Caco-2 (cell line): ENCODE measurements around the gene TAPBP. TPM values are rescaled to one million over a fixed set of nuclear protein-coding genes. Genes with fewer than 3 reads are reported as not detected.
"Not testable (repeated sequence)": the region's sequence is repeated elsewhere in the genome, so short reads cannot be mapped to it uniquely, and the experiment has no call there.

Source experiments
- BruUV-seq: library from RNA; stranded (reverse); fragments of 400-500 nt; replicated peaks from 2 replicates; lab custom pipeline; 2021; lab: Mats Ljungman, UMichigan
- CTCF ChIA-PET: fragments of 300-600 bp; sonication (Branson Sonifier 250); formaldehyde crosslinking; loops from one replicate; lab custom pipeline; 2022; ENCODE audit warnings: antibody characterized with exemption; lab: Charles Lee
- POLR2A ChIA-PET: fragments of 300-600 bp; sonication (Branson Sonifier 250); formaldehyde crosslinking; loops from one replicate; lab custom pipeline; 2022; ENCODE audit warnings: antibody characterized with exemption; lab: Charles Lee
- DNase-seq, 2 experiments: peaks; one replicate each; pipeline versions ENCODE4 v3.0.0 to v3.0.0-alpha.2; 2020 to 2022
- H3K27me3 ChIP-seq: replicated peaks from 2 replicates; pipeline ENCODE4 v1.6.0; 2011; ENCODE audit warnings: low read length; ENCODE audit not compliant: control insufficient read depth, insufficient read depth
- H3K36me3 ChIP-seq: 2 replicates; pipeline ENCODE4 v1.5.1; 2011; ENCODE audit warnings: low read length; ENCODE audit not compliant: control insufficient read depth, insufficient read depth
- H3K4me1 ChIP-seq: fragments of 250-450 bp; sonication (Bioruptor Pico); 2 replicates; pipeline ENCODE4 v1.5.1; 2020; ENCODE audit warnings: mild to moderate bottlenecking
- H3K4me3 ChIP-seq: 2 replicates; pipeline ENCODE4 v1.5.1; 2011; ENCODE audit warnings: low read depth, mild to moderate bottlenecking, control low read depth, low read length
- H3K9me3 ChIP-seq: fragments of 250-450 bp; sonication (Bioruptor Pico); 2 replicates; pipeline ENCODE4 v1.5.1; 2020; ENCODE audit warnings: mild to moderate bottlenecking, moderate library complexity
- H3K27ac Mint-ChIP-seq: one replicate; pipeline ENCODE4 v1.8.0; 2022; ENCODE audit warnings: mixed read lengths; ENCODE audit not compliant: unreplicated experiment
- H3K27me3 Mint-ChIP-seq: one replicate; pipeline ENCODE4 v1.8.0; 2022; ENCODE audit warnings: mixed read lengths; ENCODE audit not compliant: insufficient read depth, unreplicated experiment
- H3K36me3 Mint-ChIP-seq: one replicate; pipeline ENCODE4 v1.8.0; 2022; ENCODE audit warnings: mild to moderate bottlenecking, mixed read lengths; ENCODE audit not compliant: insufficient read depth, unreplicated experiment
- H3K4me1 Mint-ChIP-seq: one replicate; pipeline ENCODE4 v1.8.0; 2022; ENCODE audit warnings: low read depth, mixed read lengths; ENCODE audit not compliant: unreplicated experiment
- H3K4me3 Mint-ChIP-seq: one replicate; pipeline ENCODE4 v1.8.0; 2022; ENCODE audit warnings: mild to moderate bottlenecking, moderate library complexity, mixed read lengths; ENCODE audit not compliant: unreplicated experiment
- H3K9me3 Mint-ChIP-seq: one replicate; pipeline ENCODE4 v1.8.0; 2022; ENCODE audit warnings: mixed read lengths; ENCODE audit not compliant: unreplicated experiment
- intact Hi-C: fragments of 100-400 bp; cut with micrococcal nuclease; formaldehyde crosslinking; loops from one replicate; pipeline ENCODE4 v1.10.0; 2022; ENCODE audit not compliant: unreplicated experiment
- total RNA-seq: library from RNA; stranded (reverse); gene quantifications from 2 replicates; pipeline ENCODE4 v1.2.3, GENCODE V29; 2022
- TF ChIP-seq, protein P1 (sequence below), 2 experiments: fragments of 200-600 bp in 1 of 2; IDR thresholded peaks; 1 replicate in 1 of 2; 2 replicates in 1 of 2; pipeline versions ENCODE4 v1.5.1 to v1.8.0; 2011 to 2022; ENCODE audit warnings: antibody characterized with exemption in 1 of 2, control low read depth in 1 of 2, inconsistent platforms in 1 of 2, low read depth in 1 of 2, low read length in 1 of 2, mild to moderate bottlenecking in 1 of 2, moderate library complexity in 1 of 2; ENCODE audit not compliant: insufficient read depth in 1 of 2, severe bottlenecking in 1 of 2, unreplicated experiment in 1 of 2

TAPBP gene
- total RNA-seq, 1 experiment from 2014 or later = 36.7 TPM

DNA sequence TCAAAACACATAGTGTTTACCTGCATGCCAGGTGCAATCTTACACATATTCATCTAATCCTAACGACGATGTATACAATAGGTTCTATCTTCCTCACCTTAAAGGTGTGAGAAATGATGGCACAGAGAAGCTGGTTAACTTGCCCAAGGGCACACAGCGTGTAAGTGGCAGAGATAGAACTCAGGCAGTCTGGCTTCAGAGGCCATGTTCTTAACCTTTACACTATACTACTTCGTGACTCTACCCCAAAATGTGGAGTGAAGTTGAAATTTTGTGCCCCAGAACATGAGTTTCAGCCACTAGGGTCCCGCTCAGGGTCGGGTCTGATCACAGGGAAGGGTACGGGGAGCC lies 42.8 kb downstream of the TAPBP start:
- Mint-ChIP-seq H3K9me3 (no peaks in the 10 kb centered on the region), H3K27ac (peak overlapping the region; percentile 100), H3K4me3 (peak overlapping the region; percentile 95), H3K27me3 (no peaks in the 10 kb centered on the region), H3K36me3 (peaks cover 49% of the 10 kb centered on the region), H3K4me1 (peaks cover 24% of the 10 kb centered on the region)
- no TSS peak for BruUV-seq
- no peaks in the 10 kb centered on the region for H3K9me3 ChIP-seq
- CTCF ChIA-PET = interaction anchor here (0.9 to 1.3 kb wide), 4 partner anchors 22 to 147 kb away, joined by 3 to 4 read pairs (median 4); partner anchors contain the start of genes CUTA and RGL2
- peaks cover 18% of the 10 kb centered on the region for H3K4me1 ChIP-seq
- TF ChIP-seq, protein P1, sequence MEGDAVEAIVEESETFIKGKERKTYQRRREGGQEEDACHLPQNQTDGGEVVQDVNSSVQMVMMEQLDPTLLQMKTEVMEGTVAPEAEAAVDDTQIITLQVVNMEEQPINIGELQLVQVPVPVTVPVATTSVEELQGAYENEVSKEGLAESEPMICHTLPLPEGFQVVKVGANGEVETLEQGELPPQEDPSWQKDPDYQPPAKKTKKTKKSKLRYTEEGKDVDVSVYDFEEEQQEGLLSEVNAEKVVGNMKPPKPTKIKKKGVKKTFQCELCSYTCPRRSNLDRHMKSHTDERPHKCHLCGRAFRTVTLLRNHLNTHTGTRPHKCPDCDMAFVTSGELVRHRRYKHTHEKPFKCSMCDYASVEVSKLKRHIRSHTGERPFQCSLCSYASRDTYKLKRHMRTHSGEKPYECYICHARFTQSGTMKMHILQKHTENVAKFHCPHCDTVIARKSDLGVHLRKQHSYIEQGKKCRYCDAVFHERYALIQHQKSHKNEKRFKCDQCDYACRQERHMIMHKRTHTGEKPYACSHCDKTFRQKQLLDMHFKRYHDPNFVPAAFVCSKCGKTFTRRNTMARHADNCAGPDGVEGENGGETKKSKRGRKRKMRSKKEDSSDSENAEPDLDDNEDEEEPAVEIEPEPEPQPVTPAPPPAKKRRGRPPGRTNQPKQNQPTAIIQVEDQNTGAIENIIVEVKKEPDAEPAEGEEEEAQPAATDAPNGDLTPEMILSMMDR (IDR thresholded peaks at IDR 0.05; ENCODE audit: insufficient read depth in 1 of 2, low read depth in 1 of 2, low read length in 1 of 2, severe bottlenecking in 1 of 2, unreplicated experiment in 1 of 2) = no peak
- peaks cover 7% of the 10 kb centered on the region for H3K36me3 ChIP-seq
- intact Hi-C loops = loop anchor here (1.0 kb wide), 1 partner anchor 22 kb away; no protein-coding TSS in a partner anchor
- peak overlapping the region; percentile 51 for H3K4me3 ChIP-seq
- POLR2A ChIA-PET = interaction anchor here (0.8 to 2.3 kb wide), 5 partner anchors 18 to 299 kb away, joined by 3 to 17 read pairs (median 11); partner anchors contain the start of genes PFDN6, WDR46 and ZBTB22
- DNase-seq = no peak
- H3K27me3 ChIP-seq = no peaks in the 10 kb centered on the region

DNA sequence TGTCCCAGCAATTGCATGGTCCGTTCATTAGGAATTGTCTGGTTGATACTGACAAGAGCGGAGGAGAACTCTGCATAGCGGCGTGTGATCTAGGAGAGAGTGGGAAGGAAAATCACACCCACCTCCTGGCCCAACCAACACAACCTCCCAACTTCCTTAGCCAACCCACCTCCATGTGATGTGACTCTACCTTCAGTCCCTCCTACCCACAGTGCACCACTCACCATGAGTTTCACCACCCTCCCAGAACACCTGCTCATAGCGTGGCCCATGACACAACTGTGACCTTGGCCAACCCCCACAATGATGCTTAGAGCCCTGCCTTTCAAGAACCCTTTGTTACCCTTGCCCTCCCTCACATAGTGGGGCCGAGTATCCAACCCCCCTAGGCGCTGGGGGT lies 49.9 kb downstream of the TAPBP start:
- Mint-ChIP-seq H3K4me3 (no peak overlapping the region), H3K9me3 (no peaks in the 10 kb centered on the region), H3K4me1 (no peaks in the 10 kb centered on the region), H3K27me3 (no peaks in the 10 kb centered on the region), H3K27ac (no peak overlapping the region), H3K36me3 (peaks cover 36% of the 10 kb centered on the region)
- H3K9me3 ChIP-seq = no peaks in the 10 kb centered on the region
- no peak overlapping the region for H3K4me3 ChIP-seq
- BruUV-seq = no TSS peak
- DNase-seq = no peak
- H3K27me3 ChIP-seq = no peaks in the 10 kb centered on the region
- intact Hi-C loops = no loop called here
- H3K4me1 ChIP-seq = peaks cover 4% of the 10 kb centered on the region; the same call in 1 of the 2 replicates
- ChIA-PET CTCF (interaction anchor here (0.6 kb wide), 1 partner anchor 1528 kb away, joined by 3 read pairs; no protein-coding TSS in a partner anchor), POLR2A (no interaction called here)
- H3K36me3 ChIP-seq = no peaks in the 10 kb centered on the region; the same call in none of the 2 replicates
- TF ChIP-seq, protein P1 (IDR thresholded peaks at IDR 0.05; ENCODE audit: insufficient read depth in 1 of 2, low read depth in 1 of 2, low read length in 1 of 2, severe bottlenecking in 1 of 2, unreplicated experiment in 1 of 2) = no peak

DNA sequence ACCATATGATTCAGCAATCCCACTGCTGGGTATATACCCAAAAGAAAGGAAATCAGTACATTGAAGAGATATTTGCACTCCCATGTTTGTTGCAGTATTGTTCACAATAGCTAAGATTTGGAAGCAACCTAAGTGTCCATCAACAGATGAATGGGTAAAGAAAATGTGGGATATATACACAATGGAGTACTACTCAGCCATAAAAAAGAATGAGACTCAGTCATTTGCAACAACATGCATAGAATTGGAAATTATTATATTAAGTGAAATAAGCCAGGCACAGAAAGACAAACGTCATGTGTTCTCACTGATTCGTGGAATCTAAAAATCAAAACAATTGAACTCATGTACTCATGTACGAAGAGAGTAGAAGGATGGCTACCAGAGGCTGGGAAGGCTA lies 51.4 kb downstream of the TAPBP start:
- CTCF ChIA-PET = interaction anchor here (0.6 kb wide), 1 partner anchor 13 kb away, joined by 4 read pairs; no protein-coding TSS in a partner anchor
- H3K9me3 Mint-ChIP-seq, H3K4me1 ChIP-seq, H3K27me3 Mint-ChIP-seq, H3K36me3 ChIP-seq, H3K4me1 Mint-ChIP-seq, H3K27me3 ChIP-seq, POLR2A ChIA-PET, H3K4me3 Mint-ChIP-seq, H3K9me3 ChIP-seq, H3K4me3 ChIP-seq, intact Hi-C loops, H3K27ac Mint-ChIP-seq, DNase-seq, BruUV-seq: not testable (repeated sequence)
- peaks cover 41% of the 10 kb centered on the region for H3K36me3 Mint-ChIP-seq
